DND-41 (cell line): ENCODE measurements around the gene TMEM167A.

Experiments
- CTCF ChIP-seq: IDR thresholded peaks from 2 replicates; pipeline ENCODE4 v1.5.1; 2012; ENCODE audit warnings: borderline replicate concordance, low read length, moderate library complexity, mild to moderate bottlenecking; ENCODE audit not compliant: poor library complexity, severe bottlenecking; ENCODE audit errors: extremely low read depth
- EZH2 ChIP-seq: IDR thresholded peaks from 3 replicates; pipeline ENCODE4 v1.6.1; 2012; ENCODE audit warnings: borderline replicate concordance, low read depth, mild to moderate bottlenecking, moderate library complexity, low read length, inconsistent platforms; ENCODE audit not compliant: severe bottlenecking

DNA sequence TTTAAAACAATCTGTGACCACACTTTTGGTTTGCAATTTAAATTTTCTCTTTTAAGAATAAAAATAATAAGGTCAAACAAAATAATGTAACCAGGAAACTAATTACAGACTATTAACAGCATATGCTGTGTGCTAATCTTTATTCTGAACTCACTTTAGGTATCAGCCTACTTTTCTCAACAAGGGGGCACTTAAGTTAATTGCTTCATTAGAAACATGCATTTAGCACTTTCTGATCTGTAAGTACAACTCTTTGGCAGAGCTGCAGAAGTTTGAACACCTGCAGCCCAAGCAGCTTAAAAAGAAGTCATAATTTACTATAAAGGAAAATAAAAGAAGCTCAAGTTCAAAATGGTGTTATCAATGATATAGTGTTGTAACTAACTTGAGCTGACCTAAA is 21.8 kb upstream of the TMEM167A start:
- TF ChIP-seq EZH2 (no peak), CTCF (no peak)
